ENCODE measurements around the gene DST. TPM values are rescaled to one million over a fixed set of nuclear protein-coding genes. Genes with fewer than 3 reads are reported as not detected.

DST gene
- total and polyA plus RNA-seq, 2 experiments from 2014 or later = 103 to 369 TPM

DNA sequence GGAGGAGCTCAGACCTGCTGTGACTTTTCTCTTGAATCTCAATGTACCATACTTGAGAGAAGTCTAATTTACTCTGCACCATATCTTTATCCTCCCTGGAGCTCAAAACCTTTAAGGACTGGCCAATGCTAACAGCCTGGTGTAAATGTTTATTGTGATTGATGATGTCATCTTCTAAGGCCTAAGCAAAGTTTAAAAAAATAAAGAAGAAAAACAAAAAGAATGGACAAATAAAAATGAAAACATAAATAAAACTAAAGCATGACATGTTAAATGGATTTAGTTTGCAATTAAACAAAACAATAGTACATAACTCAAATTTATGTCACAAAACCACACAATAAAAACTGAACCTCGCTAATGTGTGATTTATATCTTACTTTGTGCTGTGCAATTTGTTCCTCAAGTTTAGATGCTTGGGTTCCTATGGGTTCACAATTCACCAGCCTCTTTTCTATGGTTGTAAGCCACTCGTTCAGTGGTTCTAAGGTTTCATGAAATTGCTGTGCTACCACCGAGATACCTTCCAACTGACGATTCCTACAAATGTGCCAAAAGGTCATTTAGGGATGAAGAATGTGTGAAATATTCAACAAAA is 113.0 kb downstream of the DST start:
- H3K4me1 ChIP-seq (ENCODE audit: insufficient read depth) = peaks cover 13% of the 10 kb centered on the region
- peaks cover 6% of the 10 kb centered on the region for H3K79me2 ChIP-seq
- H3K4me3 ChIP-seq = no peak overlapping the region
- no peaks in the 10 kb centered on the region for H3K9me3 ChIP-seq (ENCODE audit: low read depth)
- H3K4me2 ChIP-seq = no peak overlapping the region
- no peaks in the 10 kb centered on the region for H3K27me3 ChIP-seq
- no peaks in the 10 kb centered on the region for H3K9me2 ChIP-seq (replicated peaks; ENCODE audit: insufficient read depth)
- WGBS (ENCODE audit: low lambda C conversion rate, missing lambda C conversion rate) = 91% methylated on average over 4 of the region's 4 CpGs
- H4K20me1 ChIP-seq (ENCODE audit: insufficient read depth, poor library complexity, severe bottlenecking) = no peaks in the 10 kb centered on the region
- H3K27ac ChIP-seq = no peak overlapping the region
- no peaks in the 10 kb centered on the region for H3K36me3 ChIP-seq (replicated peaks; ENCODE audit: insufficient read depth, low read depth)
- no peak for DNase-seq (ENCODE audit: low spot score)
- no peak overlapping the region for H2AFZ ChIP-seq
- no peak for TF ChIP-seq EZH2 (IDR thresholded peaks at IDR 0.05; ENCODE audit: borderline replicate concordance)
- TF ChIP-seq EZH2phosphoT487 (IDR thresholded peaks at IDR 0.05; ENCODE audit: low read depth, severe bottlenecking, unreplicated experiment) = no peak
- TF ChIP-seq, protein P1, sequence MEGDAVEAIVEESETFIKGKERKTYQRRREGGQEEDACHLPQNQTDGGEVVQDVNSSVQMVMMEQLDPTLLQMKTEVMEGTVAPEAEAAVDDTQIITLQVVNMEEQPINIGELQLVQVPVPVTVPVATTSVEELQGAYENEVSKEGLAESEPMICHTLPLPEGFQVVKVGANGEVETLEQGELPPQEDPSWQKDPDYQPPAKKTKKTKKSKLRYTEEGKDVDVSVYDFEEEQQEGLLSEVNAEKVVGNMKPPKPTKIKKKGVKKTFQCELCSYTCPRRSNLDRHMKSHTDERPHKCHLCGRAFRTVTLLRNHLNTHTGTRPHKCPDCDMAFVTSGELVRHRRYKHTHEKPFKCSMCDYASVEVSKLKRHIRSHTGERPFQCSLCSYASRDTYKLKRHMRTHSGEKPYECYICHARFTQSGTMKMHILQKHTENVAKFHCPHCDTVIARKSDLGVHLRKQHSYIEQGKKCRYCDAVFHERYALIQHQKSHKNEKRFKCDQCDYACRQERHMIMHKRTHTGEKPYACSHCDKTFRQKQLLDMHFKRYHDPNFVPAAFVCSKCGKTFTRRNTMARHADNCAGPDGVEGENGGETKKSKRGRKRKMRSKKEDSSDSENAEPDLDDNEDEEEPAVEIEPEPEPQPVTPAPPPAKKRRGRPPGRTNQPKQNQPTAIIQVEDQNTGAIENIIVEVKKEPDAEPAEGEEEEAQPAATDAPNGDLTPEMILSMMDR (IDR thresholded peaks at IDR 0.05; ENCODE audit: poor library complexity) = no peak

DNA sequence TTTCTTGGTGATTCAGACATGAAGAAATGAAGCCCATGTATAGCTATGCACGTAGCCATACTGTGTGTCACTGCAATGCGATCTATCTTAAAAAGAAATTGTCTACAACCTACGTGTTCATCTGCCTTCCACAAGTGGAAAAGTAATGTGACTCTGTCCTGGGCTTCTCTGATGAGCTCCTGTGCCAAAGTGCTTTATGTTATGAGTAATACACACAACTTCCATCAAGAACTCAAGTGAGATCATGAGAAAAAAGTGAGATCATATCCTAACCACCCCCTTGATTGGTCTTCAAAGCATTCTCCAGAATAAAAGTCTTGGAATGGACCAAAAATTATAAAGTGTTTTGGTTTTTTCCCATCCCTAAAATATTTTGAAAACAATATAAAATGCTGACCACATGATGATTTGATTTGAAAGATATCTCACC is 114.3 kb downstream of the DST start:
- H3K27ac ChIP-seq = no peak overlapping the region
- H3K79me2 ChIP-seq = peaks cover 10% of the 10 kb centered on the region
- peaks cover 18% of the 10 kb centered on the region for H3K4me1 ChIP-seq (ENCODE audit: insufficient read depth)
- H3K4me3 ChIP-seq = no peak overlapping the region
- H3K36me3 ChIP-seq (replicated peaks; ENCODE audit: insufficient read depth, low read depth) = no peaks in the 10 kb centered on the region
- H3K4me2 ChIP-seq = no peak overlapping the region
- H2AFZ ChIP-seq = no peak overlapping the region
- TF ChIP-seq EZH2phosphoT487 (IDR thresholded peaks at IDR 0.05; ENCODE audit: low read depth, severe bottlenecking, unreplicated experiment) = no peak
- TF ChIP-seq, protein P1 (IDR thresholded peaks at IDR 0.05; ENCODE audit: poor library complexity) = no peak
- no peak for TF ChIP-seq EZH2 (IDR thresholded peaks at IDR 0.05; ENCODE audit: borderline replicate concordance)
- WGBS (ENCODE audit: low lambda C conversion rate, missing lambda C conversion rate) = 95% methylated on average over 3 of the region's 3 CpGs
- no peaks in the 10 kb centered on the region for H3K9me3 ChIP-seq (ENCODE audit: low read depth)
- no peaks in the 10 kb centered on the region for H4K20me1 ChIP-seq (ENCODE audit: insufficient read depth, poor library complexity, severe bottlenecking)
- DNase-seq (ENCODE audit: low spot score) = no peak
- no peaks in the 10 kb centered on the region for H3K9me2 ChIP-seq (replicated peaks; ENCODE audit: insufficient read depth)
- H3K27me3 ChIP-seq = no peaks in the 10 kb centered on the region

DNA sequence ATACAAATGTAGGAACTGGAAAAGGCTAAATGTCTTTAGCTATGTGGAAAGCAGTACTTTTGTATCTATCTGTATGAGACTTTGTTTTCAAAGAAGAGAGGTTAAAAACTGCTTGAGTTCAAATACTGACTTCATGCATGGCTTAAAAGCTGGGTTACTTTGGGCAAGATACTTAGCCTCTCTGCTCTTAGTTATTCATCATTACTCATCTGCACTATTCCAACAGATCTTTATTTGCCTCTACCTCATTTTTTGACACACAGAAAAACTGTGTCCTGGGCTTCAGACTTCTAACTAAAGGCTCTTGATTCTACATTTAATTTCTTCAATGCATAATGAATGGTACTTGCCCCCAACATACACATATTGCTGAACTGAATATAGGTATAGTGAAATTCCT is 114.8 kb downstream of the DST start:
- Histone ChIP-seq H3K4me2 (no peak overlapping the region), H3K79me2 (peaks cover 14% of the 10 kb centered on the region), H4K20me1 (ENCODE audit: insufficient read depth, poor library complexity, severe bottlenecking) (no peaks in the 10 kb centered on the region), H3K27me3 (no peaks in the 10 kb centered on the region), H3K4me1 (ENCODE audit: insufficient read depth) (peaks cover 15% of the 10 kb centered on the region), H3K9me3 (ENCODE audit: low read depth) (no peaks in the 10 kb centered on the region), H3K4me3 (no peak overlapping the region), H3K36me3 (replicated peaks; ENCODE audit: insufficient read depth, low read depth) (no peaks in the 10 kb centered on the region), H3K27ac (no peak overlapping the region), H2AFZ (no peak overlapping the region), H3K9me2 (replicated peaks; ENCODE audit: insufficient read depth) (no peaks in the 10 kb centered on the region)
- TF ChIP-seq EZH2 (IDR thresholded peaks at IDR 0.05; ENCODE audit: borderline replicate concordance) (no peak), EZH2phosphoT487 (IDR thresholded peaks at IDR 0.05; ENCODE audit: low read depth, severe bottlenecking, unreplicated experiment) (no peak)
- no peak for DNase-seq (ENCODE audit: low spot score)

DNA sequence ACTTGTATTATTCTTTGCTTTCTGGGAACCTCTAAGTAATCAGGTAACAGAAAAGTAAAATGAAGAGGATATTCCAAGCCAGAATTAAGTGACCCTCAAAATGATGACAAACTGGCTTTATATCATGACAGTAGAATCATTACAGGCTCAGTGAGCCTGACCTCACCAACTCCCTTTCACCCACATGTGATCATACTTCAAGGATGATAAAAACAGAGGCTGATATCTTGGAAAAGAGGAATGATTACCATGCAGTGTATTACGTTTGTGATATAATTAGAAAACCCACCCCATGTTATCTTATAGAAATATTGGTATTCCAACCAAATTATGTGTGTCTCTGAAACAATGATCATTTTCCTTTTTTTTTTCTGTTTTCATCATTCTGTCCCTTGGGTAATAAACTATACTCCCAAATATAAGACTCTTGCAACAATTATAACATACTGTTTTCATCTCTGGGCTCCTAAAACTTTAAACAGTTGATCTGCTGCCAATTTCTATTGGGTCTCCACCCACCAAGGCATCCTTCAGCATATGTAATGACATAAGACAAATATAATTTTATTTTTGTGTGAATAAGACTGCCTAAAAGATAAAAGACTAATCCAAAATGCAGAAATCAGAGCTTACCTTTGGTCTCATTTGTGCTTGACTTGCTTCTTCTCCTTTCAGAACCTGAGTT is 115.7 kb downstream of the DST start:
- Histone ChIP-seq H3K4me2 (no peak overlapping the region), H3K27ac (no peak overlapping the region), H3K4me3 (no peak overlapping the region), H3K36me3 (replicated peaks; ENCODE audit: insufficient read depth, low read depth) (no peaks in the 10 kb centered on the region), H3K9me3 (ENCODE audit: low read depth) (no peaks in the 10 kb centered on the region), H3K79me2 (peaks cover 14% of the 10 kb centered on the region), H3K9me2 (replicated peaks; ENCODE audit: insufficient read depth) (no peaks in the 10 kb centered on the region), H3K4me1 (ENCODE audit: insufficient read depth) (peaks cover 19% of the 10 kb centered on the region), H2AFZ (no peak overlapping the region), H4K20me1 (ENCODE audit: insufficient read depth, poor library complexity, severe bottlenecking) (no peaks in the 10 kb centered on the region), H3K27me3 (no peaks in the 10 kb centered on the region)
- WGBS (ENCODE audit: low lambda C conversion rate, missing lambda C conversion rate) = 75% methylated on average over 1 of the region's 1 CpG
- no peak for DNase-seq (ENCODE audit: low spot score)
- TF ChIP-seq EZH2phosphoT487 (IDR thresholded peaks at IDR 0.05; ENCODE audit: low read depth, severe bottlenecking, unreplicated experiment) = no peak
- TF ChIP-seq, protein P1 (IDR thresholded peaks at IDR 0.05; ENCODE audit: poor library complexity) = no peak
- TF ChIP-seq EZH2 (IDR thresholded peaks at IDR 0.05; ENCODE audit: borderline replicate concordance) = no peak

All from hepatocyte (in vitro differentiated cells).